RWPE1 (cell line): ENCODE measurements around the gene SGSM2.
A peak's percentile ranks its signal among the peaks of the same experiment; 100 is the strongest.

Experiments used
- CTCF ChIA-PET: fragments of 350-600 bp; sonication (Branson Sonifier 250); formaldehyde crosslinking; extraction: SDS; loops from one replicate; lab custom pipeline; 2021; lab: Yijun Ruan, JAX
- POLR2A ChIA-PET: fragments of 400-600 bp; formaldehyde crosslinking; extraction: SDS; loops from one replicate; lab custom pipeline; 2020; ENCODE audit warnings: antibody characterized with exemption; ENCODE audit not compliant: low non-redundant PET; lab: Yijun Ruan, JAX
- DNase-seq: peaks from one replicate; pipeline ENCODE4 v3.0.0; 2012; ENCODE audit warnings: low spot score
- H3K27ac ChIP-seq: fragments of 450-650 bp; 2 replicates; pipeline ENCODE4 v1.5.1; 2017
- TF ChIP-seq, protein P1 (sequence below): fragments of 450-650 bp; conservative IDR thresholded peaks from 2 replicates; pipeline ENCODE4 v1.5.1; 2017; ENCODE audit warnings: low read depth, mild to moderate bottlenecking

The SGSM2 gene

DNA sequence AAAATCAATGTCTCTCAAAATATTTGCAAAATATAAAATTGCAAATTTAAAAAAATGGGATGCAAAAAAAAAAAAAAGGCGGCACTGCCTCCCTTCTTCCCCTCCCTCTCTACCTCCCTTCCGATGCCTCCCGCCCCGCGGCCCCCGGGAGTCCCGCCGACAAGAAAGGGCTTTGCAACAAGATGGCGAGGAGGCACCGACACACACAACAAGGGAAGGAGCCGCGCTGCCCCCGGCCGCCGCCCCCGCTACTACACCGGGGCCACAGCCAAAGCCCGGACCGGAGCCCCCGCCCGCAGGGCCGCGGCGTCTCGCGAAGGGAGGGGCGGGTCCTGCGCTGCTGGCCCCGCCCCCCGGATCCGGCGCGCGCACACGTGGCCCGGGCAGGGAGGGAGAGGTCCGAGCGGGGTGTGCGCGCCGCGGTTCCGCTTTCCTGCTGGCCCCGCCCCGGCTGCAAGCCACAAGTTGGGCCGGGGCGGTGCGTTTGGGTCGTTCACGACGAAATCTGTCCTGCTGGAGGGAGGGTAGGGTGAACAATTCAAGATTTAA is 63.6 kb downstream of the SGSM2 start, which contains the start of gene MNT:
MNT (minus strand) TSS at position 184 of the 549 bp plus-strand sequence. CDS start 348 bp downstream, outside the sequence.
- DNase-seq = peak; percentile 89
- H3K27ac ChIP-seq = peak within 1 kb of the TSS; percentile 99
- CTCF ChIA-PET = interaction anchor here (0.6 to 2.3 kb wide), 3 partner anchors 12 to 1795 kb away, joined by 5 to 7 read pairs (median 6); no protein-coding TSS in a partner anchor

DNA sequence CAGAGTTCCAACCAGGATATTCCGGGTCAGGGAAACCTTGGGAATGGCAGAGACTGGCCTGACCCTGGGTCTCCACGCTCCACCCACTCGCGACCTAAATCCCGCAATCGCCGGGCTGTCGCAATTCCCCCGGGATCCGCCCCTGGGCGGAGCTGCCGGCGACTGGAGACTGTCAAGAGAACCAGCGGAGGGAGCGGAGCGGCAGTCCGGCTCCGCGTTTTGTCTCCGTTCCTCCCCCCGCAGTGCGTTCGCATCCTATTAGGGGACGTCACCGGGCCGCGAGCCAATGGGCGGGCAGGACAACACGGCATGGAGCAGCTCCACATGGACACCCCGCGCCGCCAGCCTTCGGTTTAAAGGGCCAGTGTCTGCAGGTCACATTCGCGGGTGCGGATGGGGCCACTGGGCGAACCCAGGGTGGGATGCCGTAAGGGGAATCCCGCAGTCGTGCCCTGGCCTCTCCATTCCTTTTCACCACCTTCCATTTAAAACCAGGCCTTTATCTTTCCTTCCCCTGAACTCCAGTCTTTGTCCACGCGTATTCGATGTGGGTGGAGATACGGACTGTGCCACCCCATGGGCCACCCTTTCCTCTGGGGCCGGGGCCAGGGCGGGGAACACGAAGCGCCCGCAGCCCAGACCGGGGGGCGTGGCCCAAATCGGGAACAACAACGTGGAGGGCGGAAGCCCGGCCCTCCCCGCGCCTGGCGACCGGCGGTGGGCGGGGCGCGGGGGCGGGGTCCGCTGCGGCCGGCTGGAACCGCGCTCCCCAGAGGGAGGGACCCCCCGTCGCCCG is 64.3 kb downstream of the SGSM2 start:
- ChIA-PET CTCF (interaction anchor here (0.8 to 2.3 kb wide), 3 partner anchors 19 to 1794 kb away, joined by 3 to 7 read pairs (median 6); no protein-coding TSS in a partner anchor), POLR2A (interaction anchor here (1.2 kb wide), 1 partner anchor 9 kb away, joined by 4 read pairs; no protein-coding TSS in a partner anchor)
- DNase-seq = peak; percentile 93
- H3K27ac ChIP-seq = peak overlapping the region; percentile 99
- TF ChIP-seq, protein P1, sequence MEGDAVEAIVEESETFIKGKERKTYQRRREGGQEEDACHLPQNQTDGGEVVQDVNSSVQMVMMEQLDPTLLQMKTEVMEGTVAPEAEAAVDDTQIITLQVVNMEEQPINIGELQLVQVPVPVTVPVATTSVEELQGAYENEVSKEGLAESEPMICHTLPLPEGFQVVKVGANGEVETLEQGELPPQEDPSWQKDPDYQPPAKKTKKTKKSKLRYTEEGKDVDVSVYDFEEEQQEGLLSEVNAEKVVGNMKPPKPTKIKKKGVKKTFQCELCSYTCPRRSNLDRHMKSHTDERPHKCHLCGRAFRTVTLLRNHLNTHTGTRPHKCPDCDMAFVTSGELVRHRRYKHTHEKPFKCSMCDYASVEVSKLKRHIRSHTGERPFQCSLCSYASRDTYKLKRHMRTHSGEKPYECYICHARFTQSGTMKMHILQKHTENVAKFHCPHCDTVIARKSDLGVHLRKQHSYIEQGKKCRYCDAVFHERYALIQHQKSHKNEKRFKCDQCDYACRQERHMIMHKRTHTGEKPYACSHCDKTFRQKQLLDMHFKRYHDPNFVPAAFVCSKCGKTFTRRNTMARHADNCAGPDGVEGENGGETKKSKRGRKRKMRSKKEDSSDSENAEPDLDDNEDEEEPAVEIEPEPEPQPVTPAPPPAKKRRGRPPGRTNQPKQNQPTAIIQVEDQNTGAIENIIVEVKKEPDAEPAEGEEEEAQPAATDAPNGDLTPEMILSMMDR = no peak

More for the DNA sequence above, 63.6 kb downstream of the SGSM2 start, which contains the start of gene MNT:
- POLR2A ChIA-PET = interaction anchor here (0.7 to 1.2 kb wide), 2 partner anchors 8 to 17 kb away, joined by 4 to 5 read pairs; no protein-coding TSS in a partner anchor
- TF ChIP-seq, protein P1 = no peak

DNA sequence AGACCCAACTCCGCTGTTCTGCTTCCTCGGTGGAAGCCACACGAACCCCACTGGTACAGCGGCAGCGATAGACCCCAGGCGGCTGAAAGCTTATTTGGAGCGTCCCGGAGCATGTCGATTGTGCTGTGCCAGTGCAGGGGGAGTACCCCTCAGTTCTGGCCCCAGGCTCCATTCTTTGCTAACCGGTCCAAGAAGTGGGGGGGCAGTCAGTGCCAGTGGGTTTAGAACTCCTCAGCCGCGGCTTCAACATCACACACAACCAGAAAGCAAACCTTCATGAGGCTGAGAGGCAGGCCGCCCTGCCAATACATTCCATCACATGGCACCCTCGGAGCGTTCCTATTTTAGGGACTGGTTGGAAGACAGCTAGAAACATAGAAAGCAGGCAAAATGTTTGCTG is 65.2 kb downstream of the SGSM2 start:
- DNase-seq = no peak
- ChIA-PET CTCF (interaction anchor here (0.8 to 2.3 kb wide), 2 partner anchors 20 to 21 kb away, joined by 3 to 7 read pairs; no protein-coding TSS in a partner anchor), POLR2A (no interaction called here)
- H3K27ac ChIP-seq = peak overlapping the region; percentile 99
- TF ChIP-seq, protein P1 = no peak

DNA sequence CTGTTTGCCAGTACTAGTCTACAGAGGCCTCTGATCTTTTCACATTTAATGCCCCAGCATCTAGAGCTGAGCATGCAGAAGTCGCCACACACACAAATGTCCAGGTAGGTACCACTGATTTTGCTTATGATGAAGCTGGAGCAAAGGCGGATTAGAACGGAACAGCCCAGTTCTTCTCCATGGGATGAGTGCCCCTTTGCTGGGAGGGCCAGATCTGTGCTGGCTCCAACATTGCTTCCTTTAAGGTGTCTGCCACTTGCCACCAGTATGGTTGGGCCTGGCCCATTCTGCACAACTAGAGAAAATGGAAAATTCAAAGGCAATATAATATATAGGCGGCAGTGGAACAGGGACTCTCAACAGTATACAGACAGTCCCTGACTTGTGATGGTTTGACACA is 65.7 kb downstream of the SGSM2 start:
- POLR2A ChIA-PET = no interaction called here
- TF ChIP-seq, protein P1 = no peak
- H3K27ac ChIP-seq = peak overlapping the region; percentile 99
- CTCF ChIA-PET = interaction anchor here (0.6 to 2.3 kb wide), 2 partner anchors 20 to 33 kb away, joined by 4 to 7 read pairs; no protein-coding TSS in a partner anchor
- no peak for DNase-seq

DNA sequence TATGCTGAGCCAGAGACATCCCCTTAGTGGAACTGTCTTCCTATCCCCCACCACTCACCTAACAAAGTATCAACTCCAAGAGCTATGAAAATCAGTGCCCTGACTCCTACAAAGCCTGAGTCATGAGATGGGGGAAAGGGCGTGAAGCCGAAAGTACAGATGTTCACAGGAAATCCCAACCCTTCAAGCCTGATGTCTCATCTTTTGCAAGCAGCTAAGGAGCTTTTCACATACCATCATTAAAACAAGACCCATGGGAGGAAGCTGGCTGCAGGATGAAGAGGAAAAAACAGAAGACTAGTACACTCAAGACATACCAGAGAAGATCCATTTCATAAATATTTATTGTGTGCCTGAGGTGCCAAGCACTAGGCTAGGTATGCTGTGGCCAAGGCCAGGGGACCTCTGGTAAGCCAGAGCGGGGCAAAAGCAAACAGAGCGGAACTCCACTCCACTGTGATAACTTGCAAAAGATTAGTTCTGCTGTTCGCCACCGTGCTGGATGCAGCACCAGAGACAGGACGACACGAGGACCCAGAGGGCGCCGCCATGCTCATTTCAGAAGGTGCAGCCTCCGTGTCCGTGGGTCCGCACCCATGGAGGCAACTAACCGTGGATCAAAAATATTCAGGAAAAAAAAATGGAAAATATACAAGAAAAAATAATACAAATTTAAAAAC is 68.1 kb downstream of the SGSM2 start:
- CTCF ChIA-PET = interaction anchor here (0.6 to 1.5 kb wide), 3 partner anchors 10 to 23 kb away, joined by 3 to 5 read pairs (median 3); no protein-coding TSS in a partner anchor

More for the DNA sequence above, 68.1 kb downstream of the SGSM2 start:
- POLR2A ChIA-PET = no interaction called here
- peak; percentile 65 for DNase-seq
- TF ChIP-seq, protein P1 = no peak
- H3K27ac ChIP-seq = peak overlapping the region; percentile 99
